Mesenchymal stem cell (in vitro differentiated cells and primary cell): Measurements from ENCODE around the gene ST7.

Experiments used
- DNase-seq: peaks from one replicate; pipeline ENCODE4 v3.0.0-alpha.2; 2013
- H2AFZ ChIP-seq: one replicate; pipeline ENCODE4 v1.6.1; 2013; ENCODE audit warnings: low read depth, mild to moderate bottlenecking, control low read depth, inconsistent platforms, low read length, moderate library complexity
- H2AK5ac ChIP-seq: 2 replicates; pipeline ENCODE4 v1.6.1; 2013; ENCODE audit warnings: low read length, moderate library complexity, mild to moderate bottlenecking, inconsistent platforms; ENCODE audit not compliant: severe bottlenecking
- H2BK120ac ChIP-seq: one replicate; pipeline ENCODE4 v1.6.1; 2013; ENCODE audit warnings: low read depth, mild to moderate bottlenecking, inconsistent platforms, low read length, moderate library complexity
- H2BK12ac ChIP-seq, 2 experiments: one replicate each; pipeline ENCODE4 v1.6.1; 2013; ENCODE audit warnings: inconsistent platforms in 2 of 2, low read length in 2 of 2, mild to moderate bottlenecking in 2 of 2, moderate library complexity in 2 of 2, control low read depth in 1 of 2
- H2BK15ac ChIP-seq: one replicate; pipeline ENCODE4 v1.6.1; 2013; ENCODE audit warnings: mild to moderate bottlenecking, low read depth, inconsistent platforms; ENCODE audit not compliant: poor library complexity, severe bottlenecking
- H2BK5ac ChIP-seq: 2 replicates; pipeline ENCODE4 v1.6.1; 2013; ENCODE audit warnings: low read depth, mild to moderate bottlenecking, low read length, control low read depth, inconsistent platforms; ENCODE audit not compliant: poor library complexity, severe bottlenecking
- H3K14ac ChIP-seq, 2 experiments: one replicate each; pipeline ENCODE4 v1.6.1; 2013; ENCODE audit warnings: inconsistent platforms in 2 of 2, low read length in 2 of 2, control low read depth in 1 of 2, mild to moderate bottlenecking in 1 of 2, moderate library complexity in 1 of 2
- H3K18ac ChIP-seq, 2 experiments: one replicate each; pipeline ENCODE4 v1.6.1; 2013; ENCODE audit warnings: inconsistent platforms in 2 of 2, low read length in 2 of 2, control low read depth in 1 of 2, low read depth in 1 of 2, mild to moderate bottlenecking in 1 of 2
- H3K23ac ChIP-seq, 2 experiments: one replicate each; pipeline ENCODE4 v1.6.1; 2013; ENCODE audit warnings: inconsistent platforms in 2 of 2, low read length in 2 of 2, mild to moderate bottlenecking in 2 of 2, moderate library complexity in 2 of 2, control low read depth in 1 of 2
- H3K27ac ChIP-seq: 2 replicates; pipeline ENCODE4 v1.5.1; 2013; ENCODE audit warnings: mild to moderate bottlenecking, moderate library complexity, low read length, control low read depth, inconsistent platforms; ENCODE audit not compliant: poor library complexity, severe bottlenecking
- H3K27me3 ChIP-seq, 2 experiments: 2 replicates each; pipeline versions ENCODE4 v1.6.1 to v1.7.0; 2013; ENCODE audit warnings: low read length in 2 of 2, mild to moderate bottlenecking in 2 of 2, moderate library complexity in 2 of 2, control low read depth in 1 of 2, inconsistent platforms in 1 of 2; ENCODE audit not compliant: control insufficient read depth in 1 of 2, insufficient read depth in 1 of 2
- H3K36me3 ChIP-seq, 2 experiments: 2 replicates each; pipeline versions ENCODE4 v1.6.1 to v1.7.0; 2013; ENCODE audit warnings: low read length in 2 of 2, control low read depth in 1 of 2, inconsistent platforms in 1 of 2, low read depth in 1 of 2, mild to moderate bottlenecking in 1 of 2; ENCODE audit not compliant: insufficient read depth in 2 of 2, control insufficient read depth in 1 of 2
- H3K4ac ChIP-seq, 2 experiments: one replicate each; pipeline ENCODE4 v1.6.1; 2013; ENCODE audit warnings: inconsistent platforms in 2 of 2, low read length in 2 of 2, mild to moderate bottlenecking in 2 of 2, moderate library complexity in 2 of 2, control low read depth in 1 of 2, low read depth in 1 of 2
- H3K4me1 ChIP-seq: 2 replicates; pipeline ENCODE4 v1.6.1; 2013; ENCODE audit warnings: low read depth, low read length, control low read depth; ENCODE audit not compliant: control insufficient read depth, insufficient read depth
- H3K4me2 ChIP-seq: 2 replicates; pipeline ENCODE4 v1.6.1; 2013; ENCODE audit warnings: low read length, mild to moderate bottlenecking, inconsistent platforms; ENCODE audit not compliant: poor library complexity, severe bottlenecking
- H3K4me3 ChIP-seq, 2 experiments: 2 replicates each; pipeline versions ENCODE4 v1.5.1 to v1.7.0; 2013; ENCODE audit warnings: low read length in 2 of 2, mild to moderate bottlenecking in 2 of 2, control low read depth in 1 of 2, low read depth in 1 of 2; ENCODE audit not compliant: insufficient read depth in 1 of 2
- H3K79me1 ChIP-seq: replicated peaks from 2 replicates; pipeline ENCODE4 v1.6.1; 2013; ENCODE audit warnings: mild to moderate bottlenecking, control low read depth, low read length, inconsistent platforms; ENCODE audit not compliant: poor library complexity, severe bottlenecking
- H3K9ac ChIP-seq: 2 replicates; pipeline ENCODE4 v1.7.0; 2013; ENCODE audit warnings: mild to moderate bottlenecking, low read length, moderate library complexity
- H3K9me3 ChIP-seq: 2 replicates; pipeline ENCODE4 v1.7.0; 2013; ENCODE audit warnings: mild to moderate bottlenecking, low read length; ENCODE audit not compliant: control insufficient read depth
- H4K8ac ChIP-seq: one replicate; pipeline ENCODE4 v1.6.1; 2013; ENCODE audit warnings: inconsistent platforms, mild to moderate bottlenecking, low read length, moderate library complexity
- H4K91ac ChIP-seq: one replicate; pipeline ENCODE4 v1.6.1; 2013; ENCODE audit warnings: mild to moderate bottlenecking, low read length, inconsistent platforms
- WGBS: methylation state at CpG from one replicate; pipeline ENCODE4 v1.1.7; 2013; ENCODE audit warnings: mixed read lengths; 5-methylcytosine and 5-hydroxymethylcytosine counted together

ST7 gene

DNA sequence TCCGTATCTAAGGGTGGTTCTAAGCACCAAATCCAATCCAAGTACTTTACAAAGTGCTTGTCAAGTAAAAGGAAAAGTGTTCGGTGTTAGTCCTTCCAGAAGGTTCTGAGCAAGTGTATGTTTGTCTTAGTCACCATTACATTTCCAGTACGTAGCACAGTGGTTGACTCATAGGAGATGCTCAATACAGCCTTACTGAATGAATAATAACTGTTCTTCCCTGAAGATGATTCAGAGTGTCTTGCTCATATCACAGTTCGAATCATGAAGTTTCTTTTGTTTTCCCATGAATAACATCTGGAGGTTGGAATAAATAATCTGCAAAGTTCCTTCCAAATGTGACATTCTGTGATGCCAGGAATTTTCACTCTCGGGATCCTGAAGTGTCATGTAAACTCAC is 316.1 kb downstream of the ST7 start:
- no peak overlapping the region for H2AFZ ChIP-seq
- H3K18ac ChIP-seq: no peak overlapping the region
- 0% methylated on average over 1 of the region's 5 CpGs for WGBS
- H3K27me3 ChIP-seq: no peaks in the 10 kb centered on the region
- H2BK15ac ChIP-seq: no peak overlapping the region
- H4K91ac ChIP-seq: no peak overlapping the region
- no peak overlapping the region for H2BK12ac ChIP-seq
- H3K4me3 ChIP-seq: peak overlapping the region in 1 of 2 experiments; percentile 65
- peaks cover 3% of the 10 kb centered on the region for H3K4me1 ChIP-seq
- H3K14ac ChIP-seq: no peak overlapping the region
- H3K4ac ChIP-seq: no peak overlapping the region
- no peak overlapping the region for H4K8ac ChIP-seq
- no peak overlapping the region for H3K4me2 ChIP-seq
- peak overlapping the region; percentile 94 for H3K9ac ChIP-seq
- peak; percentile 95 for DNase-seq
- H2AK5ac ChIP-seq: no peak overlapping the region
- no peak overlapping the region for H2BK5ac ChIP-seq
- H3K36me3 ChIP-seq: no peaks in the 10 kb centered on the region
- no peaks in the 10 kb centered on the region for H3K9me3 ChIP-seq
- no peak overlapping the region for H2BK120ac ChIP-seq
- peak overlapping the region; percentile 70 for H3K27ac ChIP-seq
- no peak overlapping the region for H3K23ac ChIP-seq
- no peaks in the 10 kb centered on the region for H3K79me1 ChIP-seq

GRCh38 chr7:117269886-117270285 is 316.6 kb downstream of the ST7 start:
- H3K23ac ChIP-seq: no peak overlapping the region
- H3K4me1 ChIP-seq: peaks cover 3% of the 10 kb centered on the region
- no peak overlapping the region for H2BK12ac ChIP-seq
- H2AFZ ChIP-seq: no peak overlapping the region
- H3K4me2 ChIP-seq: no peak overlapping the region
- no peaks in the 10 kb centered on the region for H3K79me1 ChIP-seq
- no peak overlapping the region for H4K91ac ChIP-seq
- H2BK5ac ChIP-seq: no peak overlapping the region
- H4K8ac ChIP-seq: no peak overlapping the region
- peak overlapping the region in 1 of 2 experiments; percentile 65 for H3K4me3 ChIP-seq
- peak overlapping the region; percentile 70 for H3K27ac ChIP-seq
- no peak overlapping the region for H2AK5ac ChIP-seq
- H3K18ac ChIP-seq: no peak overlapping the region
- H3K27me3 ChIP-seq: no peaks in the 10 kb centered on the region
- 78% methylated on average over 1 of the region's 3 CpGs for WGBS
- DNase-seq: peak; percentile 83
- peak overlapping the region; percentile 94 for H3K9ac ChIP-seq
- H3K36me3 ChIP-seq: no peaks in the 10 kb centered on the region
- H3K4ac ChIP-seq: no peak overlapping the region
- no peak overlapping the region for H3K14ac ChIP-seq
- H2BK120ac ChIP-seq: peak overlapping the region; percentile 34
- H3K9me3 ChIP-seq: no peaks in the 10 kb centered on the region
- H2BK15ac ChIP-seq: no peak overlapping the region

DNA sequence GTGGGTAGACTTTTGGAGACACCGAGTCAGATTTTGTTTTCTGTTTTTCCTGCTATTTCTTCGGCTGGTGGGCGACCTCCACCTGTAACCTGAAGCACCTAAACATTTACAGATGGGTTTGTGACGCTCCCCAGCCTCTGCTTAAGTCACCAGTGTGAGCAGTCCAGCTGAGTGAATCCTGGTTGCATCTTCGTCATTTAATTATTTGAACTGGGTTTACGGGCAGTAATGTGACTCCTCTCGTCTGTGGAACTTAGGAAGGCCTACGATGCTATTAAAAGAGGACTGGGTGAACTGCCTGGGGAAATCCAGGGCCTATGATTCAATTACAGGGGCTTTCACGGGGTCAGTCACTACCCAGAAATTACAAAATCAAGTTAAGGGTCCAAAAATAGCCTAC is 317.1 kb downstream of the ST7 start:
- Histone ChIP-seq H3K14ac (no peak overlapping the region), H2BK12ac (no peak overlapping the region), H2BK5ac (no peak overlapping the region), H2AFZ (no peak overlapping the region), H3K4me3 (peak overlapping the region in 1 of 2 experiments; percentile 65), H3K36me3 (no peaks in the 10 kb centered on the region), H3K9me3 (no peaks in the 10 kb centered on the region), H3K23ac (no peak overlapping the region), H2BK15ac (peak overlapping the region; percentile 52), H2BK120ac (peak overlapping the region; percentile 34), H4K8ac (peak overlapping the region; percentile 72), H3K27me3 (no peaks in the 10 kb centered on the region), H3K18ac (no peak overlapping the region), H3K4me2 (no peak overlapping the region), H3K27ac (peak overlapping the region; percentile 46), H2AK5ac (peak overlapping the region; percentile 23), H3K79me1 (no peaks in the 10 kb centered on the region), H3K9ac (peak overlapping the region; percentile 94), H3K4ac (no peak overlapping the region), H4K91ac (peak overlapping the region; percentile 61), H3K4me1 (peaks cover 3% of the 10 kb centered on the region)
- 97% methylated on average over 9 of the region's 9 CpGs for WGBS
- peak; percentile 14 for DNase-seq

DNA sequence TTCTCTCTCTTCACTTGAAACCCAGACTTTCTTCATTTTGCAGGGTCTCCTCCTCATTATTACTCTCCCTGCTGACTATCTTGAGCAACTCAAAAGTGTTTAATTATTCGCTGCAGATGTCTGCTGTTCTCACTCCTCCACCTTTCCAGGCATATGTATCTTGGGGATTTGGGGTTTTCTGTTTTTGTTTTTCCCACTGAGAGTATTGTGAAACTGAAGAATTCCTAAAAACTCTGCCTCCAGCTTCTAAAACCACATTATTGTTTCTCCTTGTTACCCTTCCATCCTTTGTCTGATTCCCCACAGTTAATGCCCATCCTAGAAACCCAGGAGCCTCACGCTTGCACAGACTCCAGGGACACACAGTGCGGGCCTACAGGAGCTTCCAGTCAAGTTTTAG is 318.3 kb downstream of the ST7 start:
- 94% methylated on average over 2 of the region's 3 CpGs for WGBS
- no peak overlapping the region for H3K4me2 ChIP-seq
- no peaks in the 10 kb centered on the region for H3K27me3 ChIP-seq
- H3K18ac ChIP-seq: no peak overlapping the region
- H3K27ac ChIP-seq: no peak overlapping the region
- peak overlapping the region in 1 of 2 experiments; percentile 3 for H2BK12ac ChIP-seq
- H3K9ac ChIP-seq: no peak overlapping the region
- H3K9me3 ChIP-seq: no peaks in the 10 kb centered on the region
- H3K79me1 ChIP-seq: no peaks in the 10 kb centered on the region
- H4K91ac ChIP-seq: no peak overlapping the region
- H2BK5ac ChIP-seq: no peak overlapping the region
- no peak overlapping the region for H2BK15ac ChIP-seq
- no peak overlapping the region for H3K23ac ChIP-seq
- no peak overlapping the region for H4K8ac ChIP-seq
- H3K4me1 ChIP-seq: peaks cover 3% of the 10 kb centered on the region
- H2AK5ac ChIP-seq: no peak overlapping the region
- H2BK120ac ChIP-seq: no peak overlapping the region
- H3K4ac ChIP-seq: no peak overlapping the region
- H3K14ac ChIP-seq: no peak overlapping the region
- H2AFZ ChIP-seq: no peak overlapping the region
- no peak for DNase-seq
- no peaks in the 10 kb centered on the region for H3K36me3 ChIP-seq
- H3K4me3 ChIP-seq: no peak overlapping the region
